Astrocyte of the spinal cord (primary cell): ENCODE measurements around the gene FAM221B.
A peak's percentile ranks its signal among the peaks of the same experiment; 100 is the strongest.

Experiments used
- DNase-seq: peaks from one replicate; pipeline ENCODE4 v3.0.0; 2011; ENCODE audit warnings: low read depth, low spot score
- H3K4me3 ChIP-seq: 2 replicates; pipeline ENCODE4 v1.5.1; 2011; ENCODE audit warnings: low read depth, mild to moderate bottlenecking, low read length, moderate library complexity
- in situ Hi-C: cut with HindIII; loops from 2 replicates; pipeline ENCODE4 v1.10.0; 2017; ENCODE audit warnings: low sequenced_read_pairs
- TF ChIP-seq, protein P1 (sequence below): IDR thresholded peaks from 2 replicates; pipeline ENCODE4 v1.5.1; 2012; ENCODE audit warnings: low read depth, mild to moderate bottlenecking, low read length, inconsistent platforms

FAM221B gene, protein sequence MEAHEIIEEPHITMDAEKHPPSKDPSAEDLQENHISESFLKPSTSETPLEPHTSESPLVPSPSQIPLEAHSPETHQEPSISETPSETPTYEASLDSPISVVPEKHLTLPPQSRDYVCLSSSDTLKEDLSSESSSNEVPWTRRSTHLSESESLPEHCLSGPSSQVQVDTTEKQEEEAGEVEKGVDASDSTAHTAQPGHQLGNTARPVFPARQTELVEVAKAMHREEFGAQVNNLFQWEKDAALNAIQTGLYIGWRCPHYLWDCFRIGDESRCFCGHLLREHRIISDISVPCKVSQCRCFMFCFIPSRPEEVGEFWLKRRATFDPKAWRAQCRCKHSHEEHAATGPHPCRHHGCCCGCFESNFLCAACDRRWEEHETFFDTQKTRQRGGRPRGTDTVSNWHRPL

DNA sequence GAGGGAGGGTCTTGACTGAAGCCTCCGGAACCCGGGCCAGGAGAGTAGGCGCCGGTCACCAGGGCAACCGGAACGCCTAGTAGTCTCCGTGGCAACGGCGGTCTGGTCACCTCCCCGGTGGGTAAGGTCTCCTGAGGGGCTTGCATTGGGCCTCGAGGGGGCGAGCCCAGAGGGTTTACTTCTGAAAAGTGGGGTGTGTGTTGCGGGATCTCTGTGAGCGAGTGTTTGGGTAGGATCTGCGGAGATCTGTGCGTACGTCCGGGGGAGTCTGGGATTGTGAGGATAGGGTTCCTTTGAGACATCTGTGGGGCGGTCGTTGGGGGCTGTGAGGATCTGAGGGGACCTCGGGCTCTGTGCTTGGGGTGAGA lies at the start of gene FAM221B:
FAM221B (minus strand) TSS at position 17 of the 368 bp plus-strand sequence. CDS start 2,571 bp downstream, outside the sequence.
- peak within 1 kb of the TSS; percentile 67 for H3K4me3 ChIP-seq
- in situ Hi-C loops = no loop called here
- TF ChIP-seq, protein P1, sequence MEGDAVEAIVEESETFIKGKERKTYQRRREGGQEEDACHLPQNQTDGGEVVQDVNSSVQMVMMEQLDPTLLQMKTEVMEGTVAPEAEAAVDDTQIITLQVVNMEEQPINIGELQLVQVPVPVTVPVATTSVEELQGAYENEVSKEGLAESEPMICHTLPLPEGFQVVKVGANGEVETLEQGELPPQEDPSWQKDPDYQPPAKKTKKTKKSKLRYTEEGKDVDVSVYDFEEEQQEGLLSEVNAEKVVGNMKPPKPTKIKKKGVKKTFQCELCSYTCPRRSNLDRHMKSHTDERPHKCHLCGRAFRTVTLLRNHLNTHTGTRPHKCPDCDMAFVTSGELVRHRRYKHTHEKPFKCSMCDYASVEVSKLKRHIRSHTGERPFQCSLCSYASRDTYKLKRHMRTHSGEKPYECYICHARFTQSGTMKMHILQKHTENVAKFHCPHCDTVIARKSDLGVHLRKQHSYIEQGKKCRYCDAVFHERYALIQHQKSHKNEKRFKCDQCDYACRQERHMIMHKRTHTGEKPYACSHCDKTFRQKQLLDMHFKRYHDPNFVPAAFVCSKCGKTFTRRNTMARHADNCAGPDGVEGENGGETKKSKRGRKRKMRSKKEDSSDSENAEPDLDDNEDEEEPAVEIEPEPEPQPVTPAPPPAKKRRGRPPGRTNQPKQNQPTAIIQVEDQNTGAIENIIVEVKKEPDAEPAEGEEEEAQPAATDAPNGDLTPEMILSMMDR = no peak
- no peak for DNase-seq

DNA sequence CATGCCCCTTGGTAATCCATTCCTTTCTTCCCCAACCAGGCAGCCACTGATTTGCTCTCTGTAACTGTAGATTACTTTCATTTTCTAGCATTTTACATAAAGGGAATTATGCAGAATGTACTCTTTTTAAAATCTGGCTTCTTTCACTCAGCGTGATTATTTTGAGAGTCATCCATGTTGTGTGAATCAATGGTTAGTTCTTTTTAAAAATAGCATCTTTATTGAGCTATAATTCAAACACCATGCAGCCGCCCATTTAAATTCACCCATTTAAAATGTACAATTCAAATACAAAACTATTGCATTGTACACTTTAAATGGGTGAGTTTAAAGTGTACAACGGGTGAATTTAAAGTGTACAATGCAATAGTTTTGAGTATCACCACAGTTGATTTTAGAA lies 44.0 kb upstream of the FAM221B start:
- in situ Hi-C loops = no loop called here
- no peak overlapping the region for H3K4me3 ChIP-seq
- DNase-seq = no peak
- TF ChIP-seq, protein P1 = no peak

DNA sequence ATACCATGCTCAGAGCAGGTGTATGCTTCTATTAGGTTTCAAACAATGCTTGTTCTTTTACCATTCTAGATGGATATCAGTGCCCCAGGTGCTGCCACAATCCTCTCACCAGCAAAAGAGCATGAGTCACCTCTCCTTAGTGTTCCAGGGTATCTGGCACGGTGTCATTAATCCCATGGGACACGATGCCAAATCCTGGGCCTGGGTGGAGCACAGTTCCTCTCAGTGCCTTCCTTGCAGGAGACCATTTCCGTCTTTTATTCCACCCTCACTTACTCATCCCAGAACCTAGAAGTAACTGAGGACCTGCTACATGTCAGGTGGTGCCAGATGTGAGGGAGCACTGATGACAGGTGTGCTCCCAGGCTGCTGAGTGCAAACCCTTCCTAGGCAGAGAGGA lies 43.0 kb upstream of the FAM221B start:
- no peak for DNase-seq
- H3K4me3 ChIP-seq = no peak overlapping the region
- in situ Hi-C loops = no loop called here
- TF ChIP-seq, protein P1 = no peak

DNA sequence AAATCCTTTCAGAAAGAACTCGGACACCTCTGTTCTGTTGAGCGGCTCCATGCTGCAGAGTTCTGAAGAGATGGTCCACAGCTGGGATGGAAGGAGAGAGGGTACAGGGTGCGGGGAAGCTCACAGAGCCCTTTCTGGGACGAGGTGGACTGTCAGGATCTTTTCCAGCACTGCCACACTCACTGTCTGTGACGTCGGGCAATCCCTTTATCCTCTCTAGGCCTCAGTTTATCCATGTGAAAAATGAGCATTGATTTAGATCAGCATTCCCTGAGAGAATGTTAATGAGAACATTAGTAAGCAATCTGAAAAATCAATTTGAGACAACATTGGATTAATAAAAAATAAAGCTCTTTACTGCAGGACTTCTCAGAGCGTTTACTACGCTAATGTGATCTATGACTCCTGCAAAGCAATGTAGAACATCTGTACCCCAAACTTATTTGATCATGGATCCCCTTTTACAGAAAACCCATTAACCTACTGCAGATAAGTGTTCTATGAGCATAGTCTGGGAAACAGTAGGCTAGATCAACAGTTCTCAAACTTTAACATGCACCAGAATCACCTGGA lies 41.9 kb upstream of the FAM221B start, which contains the start of gene OR13J1:
OR13J1 (minus strand) TSS at position 51 of the 573 bp plus-strand sequence; CDS start at position 51, 0 bp downstream.
- TF ChIP-seq, protein P1 = no peak
- no peak for DNase-seq
- no peak within 1 kb of the TSS for H3K4me3 ChIP-seq
- in situ Hi-C loops = no loop called here

DNA sequence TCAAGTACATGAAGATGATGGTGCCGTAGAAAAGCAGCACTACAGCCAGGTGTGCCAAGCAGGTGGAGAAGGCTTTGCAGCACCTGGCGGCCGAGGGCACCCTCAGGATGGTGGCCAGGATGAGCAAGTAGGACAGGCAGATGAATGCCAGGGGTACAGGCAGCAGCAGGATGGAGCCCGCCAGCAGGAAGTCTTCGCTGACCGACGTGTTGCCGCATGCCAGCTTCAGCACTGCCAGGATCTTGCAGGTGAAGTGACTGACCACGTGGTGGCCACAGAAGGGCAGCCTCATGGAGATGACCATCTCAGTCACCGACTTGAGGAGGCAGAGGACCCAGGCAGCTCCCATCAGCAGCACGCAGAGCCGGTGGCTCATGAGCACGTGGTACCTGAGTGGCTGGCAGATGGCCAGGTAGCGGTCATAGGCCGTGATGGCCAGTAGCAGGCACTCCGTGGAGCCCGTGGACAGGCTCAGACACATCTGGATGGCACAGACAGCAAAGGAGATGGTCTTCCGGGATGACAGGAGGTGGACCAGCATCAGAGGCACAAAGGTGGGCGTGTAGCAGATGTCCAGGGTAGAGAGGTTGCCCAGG lies 41.2 kb upstream of the FAM221B start:
- H3K4me3 ChIP-seq = no peak overlapping the region
- DNase-seq = no peak
- in situ Hi-C loops = no loop called here
- TF ChIP-seq, protein P1 = no peak

DNA sequence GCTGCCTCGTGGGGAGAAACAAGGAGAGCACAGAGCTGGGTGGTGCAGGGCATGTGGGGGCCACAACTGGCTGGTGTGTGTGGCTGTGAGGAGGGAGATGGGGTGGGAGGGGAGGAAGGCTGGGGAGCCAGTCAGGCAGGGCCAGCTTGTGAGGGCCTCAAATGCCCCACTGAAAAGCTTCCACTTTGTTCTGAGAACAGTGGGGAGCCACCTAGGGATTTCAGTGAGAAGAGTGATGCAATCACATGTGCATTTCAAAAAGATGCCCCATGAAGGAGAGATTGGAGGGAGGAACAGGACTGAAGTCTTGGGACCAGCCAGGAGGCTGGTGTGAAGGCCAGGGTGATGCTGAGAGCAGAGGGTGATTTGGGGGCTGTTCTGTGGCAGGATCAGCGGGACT lies 40.4 kb upstream of the FAM221B start:
- in situ Hi-C loops = no loop called here
- DNase-seq = no peak
- H3K4me3 ChIP-seq = no peak overlapping the region
- TF ChIP-seq, protein P1 = no peak
